GM21529 (cell line): ENCODE data around the gene CLTA.
"Not testable (repeated sequence)": the region's sequence is repeated elsewhere in the genome, so short reads cannot be mapped to it uniquely, and the experiment has no call there.

Experiments
- ATAC-seq: cut with Tn5 transposase; IDR thresholded peaks from one replicate; pipeline ENCODE4 v1.9.1; 2021; ENCODE audit not compliant: unreplicated experiment

CLTA gene

GRCh38 chr9:36158122-36158521, 32.6 kb upstream of the CLTA start:
- no peak for ATAC-seq

DNA sequence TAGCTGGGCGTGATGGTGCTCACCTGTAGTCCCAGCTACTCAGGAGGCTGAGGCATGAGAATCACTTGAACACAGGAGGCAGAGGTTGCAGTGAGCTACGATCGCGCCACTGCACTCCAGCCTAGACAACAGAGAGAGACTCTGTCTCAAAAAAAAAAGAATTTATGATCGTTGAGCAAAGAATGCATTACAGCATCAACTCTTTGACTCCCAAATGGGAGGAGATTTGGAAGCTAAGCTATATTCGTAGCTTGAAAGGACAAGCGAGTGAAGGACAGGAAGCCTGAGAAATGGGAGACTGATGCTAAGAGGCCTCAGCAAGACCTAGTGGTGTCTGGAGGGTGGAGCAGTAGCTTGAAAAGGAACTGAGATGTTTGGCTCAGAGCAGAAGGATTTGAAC, 31.8 kb upstream of the CLTA start:
- no peak for ATAC-seq

- ATAC-seq, result not testable (repeated sequence)
Observed at GRCh38 chr9:36159509-36159908, 31.2 kb upstream of the CLTA start.

GRCh38 chr9:36160126-36160525, 30.6 kb upstream of the CLTA start:
- not testable (repeated sequence) for ATAC-seq

DNA sequence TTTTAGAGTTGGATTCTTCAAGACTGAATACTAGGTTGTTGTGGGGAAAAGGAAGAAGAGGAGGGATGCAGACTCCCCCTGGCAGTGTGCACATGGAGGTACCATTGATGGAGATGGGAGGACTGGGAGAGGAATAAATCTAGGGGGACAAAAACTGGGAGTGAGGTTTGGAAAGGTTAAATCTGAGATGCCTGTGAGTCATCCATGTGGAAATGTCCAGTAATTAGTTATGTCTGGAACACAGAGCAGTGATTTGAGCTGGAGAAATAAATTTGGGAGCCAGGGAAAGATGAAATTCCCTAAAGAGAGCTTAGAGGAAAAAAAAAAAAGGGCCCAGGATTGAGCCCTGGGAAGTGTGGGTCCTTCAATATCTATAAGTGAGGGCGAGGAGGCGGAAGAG, 29.5 kb upstream of the CLTA start:
- ATAC-seq, result no peak

- ATAC-seq, result no peak
Observed at GRCh38 chr9:36162211-36162738, 28.4 kb upstream of the CLTA start.

- ATAC-seq, result no peak
Observed at GRCh38 chr9:36163049-36163785, 27.5 kb upstream of the CLTA start.

- no peak for ATAC-seq
Observed at GRCh38 chr9:36163786-36164170, 26.9 kb upstream of the CLTA start.

- ATAC-seq, result no peak
Observed at GRCh38 chr9:36164372-36164771, 26.3 kb upstream of the CLTA start.

DNA sequence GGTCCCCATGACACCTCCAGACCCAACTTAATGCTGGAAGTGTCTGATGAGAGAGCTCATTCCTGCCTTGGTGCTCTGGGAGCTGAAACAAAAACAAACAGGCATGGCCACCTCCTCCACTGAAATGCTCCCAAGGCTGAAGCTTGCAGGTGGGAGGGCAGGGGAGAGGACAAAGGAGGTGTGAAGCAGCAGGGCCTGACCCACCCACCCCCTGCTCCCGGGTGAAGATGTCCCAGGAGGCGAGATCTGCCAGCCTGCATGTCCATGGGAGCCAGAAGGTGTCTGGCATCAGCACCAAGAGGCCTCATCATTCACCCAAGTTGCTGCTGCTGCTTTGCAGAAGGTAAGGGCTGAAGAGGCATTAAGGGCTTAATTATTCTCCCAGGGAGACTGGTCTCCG, 25.7 kb upstream of the CLTA start:
- no peak for ATAC-seq

GRCh38 chr9:36165826-36166167, 24.9 kb upstream of the CLTA start:
- ATAC-seq, result no peak

DNA sequence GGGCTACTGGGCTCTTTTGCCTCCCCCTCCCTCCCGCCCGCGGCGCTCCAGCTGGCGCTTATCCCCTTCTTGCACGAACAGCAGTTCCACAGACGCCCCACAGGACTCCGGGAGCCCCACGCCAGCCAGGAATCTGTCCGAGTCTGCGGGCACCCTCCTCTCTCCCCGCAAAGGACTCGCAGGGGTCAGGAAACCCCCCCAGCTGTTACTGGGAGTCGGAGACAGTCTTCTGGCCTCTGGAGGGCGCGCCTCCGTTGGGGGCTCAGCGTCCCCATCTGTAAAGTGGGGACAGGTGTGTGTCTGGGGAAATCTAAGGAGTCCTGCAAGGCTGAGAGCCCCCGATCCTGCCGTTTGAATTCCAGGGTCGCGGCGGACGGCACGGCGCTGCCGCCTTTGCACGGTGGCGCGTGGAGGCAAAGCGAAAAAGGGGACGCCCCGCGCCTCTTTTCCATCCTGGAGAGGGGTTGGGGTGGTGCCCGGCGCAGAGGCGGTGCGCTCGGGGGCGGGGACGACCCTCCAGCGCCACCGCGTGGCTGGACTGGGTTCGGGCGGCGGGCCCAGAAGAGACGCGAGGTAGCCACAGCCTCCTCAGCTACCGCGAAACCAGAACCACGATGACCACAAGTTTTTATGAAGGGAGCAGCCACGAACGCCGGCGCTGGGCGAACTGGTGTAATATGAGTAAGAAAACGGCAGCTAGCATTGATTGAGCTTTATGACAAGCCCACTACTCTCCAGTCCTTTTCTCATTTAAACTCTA, 24.4 kb upstream of the CLTA start:
- peak; percentile 86 for ATAC-seq

DNA sequence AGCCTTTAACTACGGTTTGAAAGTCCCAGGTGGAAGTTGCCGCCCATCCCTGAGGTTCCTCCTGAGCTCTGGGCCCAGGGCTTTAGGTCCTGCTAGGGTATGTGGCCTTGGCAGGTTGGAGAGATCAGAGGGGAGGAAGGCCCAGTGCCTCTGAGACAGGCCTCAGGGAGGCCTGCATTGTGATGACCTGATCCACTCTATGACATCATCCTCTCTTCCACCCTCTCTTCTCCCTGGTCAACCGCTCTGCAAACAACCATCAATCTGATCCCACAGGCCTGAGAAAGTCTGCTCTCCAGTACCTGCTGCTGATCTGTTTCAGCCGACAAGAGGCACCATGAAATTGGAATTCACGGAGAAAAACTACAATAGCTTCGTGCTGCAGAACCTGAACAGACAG, 21.6 kb upstream of the CLTA start, which contains the start of gene CCIN:
TSS of gene CCIN (plus strand) at position 223 of the 400 bp plus-strand sequence. CDS start at position 338, 115 bp downstream.
- ATAC-seq, result no peak

DNA sequence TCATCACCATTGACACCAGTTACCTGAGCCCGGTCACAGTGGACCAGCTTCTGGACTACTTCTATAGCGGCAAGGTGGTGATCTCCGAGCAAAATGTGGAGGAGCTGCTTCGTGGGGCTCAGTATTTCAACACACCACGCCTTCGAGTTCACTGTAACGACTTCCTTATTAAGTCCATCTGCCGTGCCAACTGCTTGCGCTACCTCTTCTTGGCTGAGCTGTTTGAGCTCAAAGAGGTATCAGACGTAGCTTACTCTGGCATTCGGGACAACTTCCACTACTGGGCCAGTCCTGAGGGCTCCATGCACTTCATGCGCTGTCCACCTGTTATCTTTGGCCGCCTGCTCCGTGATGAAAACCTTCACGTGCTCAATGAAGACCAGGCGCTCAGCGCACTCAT, 21.0 kb upstream of the CLTA start:
- no peak for ATAC-seq

GRCh38 chr9:36170531-36170930, 20.2 kb upstream of the CLTA start:
- ATAC-seq, result no peak

- ATAC-seq, result no peak
Observed at GRCh38 chr9:36173861-36174260, 16.9 kb upstream of the CLTA start.

DNA sequence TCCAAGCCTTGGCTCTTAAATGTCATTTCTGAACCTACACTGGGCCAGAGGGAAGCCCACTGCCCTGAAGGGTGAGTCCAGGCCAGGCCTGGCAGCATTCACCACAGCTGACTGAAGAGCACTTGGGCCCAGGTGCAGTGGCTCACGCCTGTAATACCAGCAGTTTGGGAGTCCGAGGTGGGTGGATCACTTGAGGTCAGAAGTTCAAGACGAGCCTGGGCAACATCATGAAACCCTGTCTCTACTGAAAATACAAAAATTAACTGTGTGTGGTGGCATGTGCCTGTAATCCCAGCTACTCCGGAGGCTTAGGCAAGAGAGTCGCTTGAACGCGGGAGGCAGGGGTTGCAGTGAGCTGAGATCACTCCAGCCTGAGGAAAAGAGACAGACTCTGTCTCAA, 16.4 kb upstream of the CLTA start:
- ATAC-seq, result no peak

DNA sequence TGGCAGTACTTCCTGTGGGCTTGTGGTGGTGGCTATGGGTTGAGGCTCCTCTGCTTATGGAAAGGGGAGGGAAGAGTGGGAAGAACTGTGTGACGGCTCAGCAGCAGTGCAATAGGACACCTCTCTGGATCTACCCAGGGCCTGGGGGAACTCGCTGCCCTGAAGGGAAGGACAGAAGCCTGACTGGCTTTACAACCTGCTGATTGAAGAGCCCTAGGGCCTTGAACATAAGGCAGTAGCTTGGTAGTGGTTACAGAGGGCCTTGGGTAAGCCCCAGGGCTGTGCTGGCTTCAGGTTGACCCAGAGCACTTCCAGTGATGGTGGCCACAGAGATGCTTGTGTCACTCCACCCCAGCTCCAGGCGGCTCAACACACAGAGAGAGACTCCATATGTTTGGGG, 16.0 kb upstream of the CLTA start:
- no peak for ATAC-seq

DNA sequence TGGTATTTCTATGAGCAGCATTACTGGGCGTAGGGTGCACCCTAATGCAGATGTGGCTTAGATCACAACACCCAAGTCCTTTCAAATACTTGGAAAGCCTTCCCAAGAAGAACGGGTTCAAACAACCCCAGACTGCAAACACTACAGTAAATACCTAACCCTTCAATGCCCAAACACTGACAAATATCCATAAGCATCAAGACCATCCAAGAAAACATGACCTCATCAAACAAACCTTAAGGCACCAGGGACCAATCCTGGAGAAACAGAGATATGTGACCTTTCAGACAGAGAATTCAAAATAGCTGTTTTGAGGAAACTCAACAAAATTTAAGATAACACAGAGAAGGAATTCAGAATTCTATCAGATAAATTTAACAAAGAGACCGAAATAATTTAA, 15.5 kb upstream of the CLTA start:
- not testable (repeated sequence) for ATAC-seq

- ATAC-seq, result not testable (repeated sequence)
Observed at GRCh38 chr9:36176496-36176895, 14.2 kb upstream of the CLTA start.

- no peak for ATAC-seq
Observed at GRCh38 chr9:36177571-36177970, 13.2 kb upstream of the CLTA start.

GRCh38 chr9:36180243-36180642, 10.5 kb upstream of the CLTA start:
- ATAC-seq, result not testable (repeated sequence)
